K562 (cell line): ENCODE measurements around the gene SEPTIN12. TPM values are rescaled to one million over a fixed set of nuclear protein-coding genes. Genes with fewer than 3 reads are reported as not detected.

Experiments used
- BCOR ChIP-seq: fragments of 450-650 bp; IDR thresholded peaks from 2 replicates; pipeline ENCODE4 v1.6.1; 2016
- CBX1 ChIP-seq: sonication (generic); IDR thresholded peaks from 2 replicates; pipeline ENCODE4 v1.6.1; 2016; ENCODE audit warnings: antibody characterized with exemption, low read depth, mild to moderate bottlenecking
- HNRNPK ChIP-seq: fragments of 200-400 bp; formaldehyde crosslinking; IDR thresholded peaks from one replicate; pipeline ENCODE4 v1.6.1; 2018; ENCODE audit warnings: mild to moderate bottlenecking, low read depth, low read length; ENCODE audit not compliant: poor library complexity, severe bottlenecking
- HSF4 ChIP-seq: fragments of 250-450 bp; sonication (Bioruptor Pico); IDR thresholded peaks from 2 replicates; pipeline ENCODE4 v2.1.2; 2022; ENCODE audit warnings: mild to moderate bottlenecking, moderate library complexity, borderline replicate concordance
- KDM5B ChIP-seq: fragments of 200-600 bp; sonication (generic); IDR thresholded peaks from 2 replicates; pipeline ENCODE4 v1.6.1; 2012; ENCODE audit warnings: low read depth, mild to moderate bottlenecking, moderate library complexity, low read length, control low read depth, inconsistent platforms; ENCODE audit not compliant: insufficient replicate concordance
- MBD2 ChIP-seq: sonication (generic); IDR thresholded peaks from 2 replicates; pipeline ENCODE4 v1.6.1; 2016; ENCODE audit warnings: low read depth, borderline replicate concordance
- SIX5 ChIP-seq, 2 experiments: IDR thresholded peaks; 2 replicates each; pipeline ENCODE4 v1.6.1; 2011; ENCODE audit warnings: low read length in 2 of 2, borderline replicate concordance in 1 of 2, low read depth in 1 of 2, mild to moderate bottlenecking in 1 of 2, moderate library complexity in 1 of 2; ENCODE audit not compliant: insufficient read depth in 1 of 2
- SRF ChIP-seq, 2 experiments: fragments of 250-450, 450-650 bp in 1 of 2; sonication (Bioruptor Pico) in 1 of 2; sonication (generic) in 1 of 2; formaldehyde crosslinking; IDR thresholded peaks; 2 replicates each; pipeline versions ENCODE4 v1.5.0 to v1.5.1; 2020 to 2022; ENCODE audit warnings: mild to moderate bottlenecking in 1 of 2, missing genetic modification reagents in 1 of 2
- TBL1XR1 ChIP-seq, 2 experiments: IDR thresholded peaks; 2 replicates each; pipeline ENCODE4 v1.6.1; 2012; ENCODE audit warnings: improper control_type of control experiment in 2 of 2, low read length in 2 of 2, mild to moderate bottlenecking in 1 of 2
- ZNF134 ChIP-seq: fragments of 250-450 bp; sonication (Bioruptor Pico); conservative IDR thresholded peaks from 2 replicates; pipeline ENCODE4 v1.4.0; 2020
- ZNF184 ChIP-seq: sonication (generic); formaldehyde crosslinking; IDR thresholded peaks from 2 replicates; pipeline ENCODE4 v1.5.0; 2020; ENCODE audit warnings: missing genetic modification reagents
- ZNF324 ChIP-seq: fragments of 250-450 bp; sonication (Bioruptor Pico); IDR thresholded peaks from 2 replicates; pipeline ENCODE4 v1.4.0; 2020; ENCODE audit warnings: mild to moderate bottlenecking
- polyA plus RNA-seq, 8 experiments: library from polyadenylated mRNA; depleted of rRNA in 4 of 8; stranded (reverse) in 5 of 8; unstranded in 3 of 8; fragments of >200 nt; fragmentation: Nextera tagmentation in 2 of 8; fragmentation: Illumina TruSeq in 1 of 8; extraction: Ambion mirVana in 2 of 8; extraction: Trizol in 1 of 8; gene quantifications; 2 replicates each; pipeline versions ENCODE4 v1.2.1 to v1.2.3, GENCODE V29; 2011 to 2014; ENCODE audit warnings: inconsistent platforms in 1 of 8, missing spikeins in 1 of 8
- total RNA-seq, 7 experiments: library from RNA; depleted of rRNA in 6 of 7; stranded (reverse); fragments of >200 nt in 6 of 7; fragmentation: Illumina TruSeq in 2 of 7; extraction: Trizol in 2 of 7; gene quantifications; 2 replicates each; pipeline versions ENCODE4 v1.2.1 to v1.2.3, GENCODE V29; 2011 to 2021; ENCODE audit warnings: low replicate concordance in 1 of 7
- TF ChIP-seq, protein P1 (sequence below), 2 experiments: fragments of 450-650 bp; conservative IDR thresholded peaks; 2 replicates each; pipeline ENCODE4 v1.6.1; 2017; ENCODE audit warnings: mild to moderate bottlenecking in 2 of 2, moderate library complexity in 2 of 2
- TF ChIP-seq, protein P2 (sequence below): fragments of 450-650 bp; IDR thresholded peaks from one replicate; pipeline ENCODE4 v1.6.1; 2018; ENCODE audit warnings: mild to moderate bottlenecking, moderate library complexity; ENCODE audit not compliant: partially characterized antibody
- TF ChIP-seq, protein P3 (sequence below): sonication (generic); formaldehyde crosslinking; IDR thresholded peaks from 2 replicates; pipeline ENCODE4 v1.8.0; 2022; ENCODE audit warnings: mild to moderate bottlenecking, missing genetic modification reagents
- TF ChIP-seq, protein P4 (sequence below): fragments of 250-450 bp; sonication (Bioruptor Pico); IDR thresholded peaks from 2 replicates; pipeline ENCODE4 v1.5.0; 2020; ENCODE audit warnings: mild to moderate bottlenecking

SEPTIN12 gene
- total and polyA plus RNA-seq, 9 of the 15 experiments (the other 6 are each of a cell fraction or from before 2014, with no cell fraction given): not detected

DNA sequence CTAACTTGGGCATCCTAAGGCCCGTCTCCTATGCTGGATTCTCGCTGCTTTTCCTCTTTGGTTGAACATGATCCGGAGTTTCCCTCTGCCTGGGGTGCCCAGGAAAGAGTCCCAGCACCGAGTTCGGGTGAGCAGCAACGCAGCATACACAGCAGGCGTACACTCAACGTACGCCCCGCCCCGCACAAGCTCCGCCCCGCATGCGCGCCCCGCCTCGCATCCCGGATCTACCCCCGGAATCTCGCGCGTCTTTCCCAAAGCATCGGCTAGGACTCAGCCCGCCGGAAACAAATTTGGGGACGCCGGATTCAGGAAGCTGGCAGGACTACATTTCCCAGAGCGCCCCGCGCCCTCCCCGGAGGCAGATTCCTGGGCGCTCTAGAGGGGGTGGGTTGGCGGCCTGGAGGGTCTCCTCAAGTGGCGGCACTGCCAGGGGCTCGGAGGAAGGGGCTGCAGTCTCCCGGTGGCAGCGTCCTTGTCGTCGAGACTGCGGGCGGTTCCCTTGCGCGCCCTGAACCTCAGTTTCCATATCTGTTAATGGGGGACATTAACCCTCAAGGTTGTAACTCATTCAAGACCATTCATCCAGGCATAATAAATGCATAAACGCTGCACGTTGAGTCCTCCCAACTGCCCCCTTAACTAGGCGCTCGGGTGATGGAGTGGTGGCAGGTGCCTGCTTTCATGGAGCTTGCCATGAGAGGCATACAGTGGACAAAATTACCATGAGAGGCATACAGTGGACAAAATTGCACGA is 19.4 kb downstream of the SEPTIN12 start (continued):
- TF ChIP-seq, protein P1, sequence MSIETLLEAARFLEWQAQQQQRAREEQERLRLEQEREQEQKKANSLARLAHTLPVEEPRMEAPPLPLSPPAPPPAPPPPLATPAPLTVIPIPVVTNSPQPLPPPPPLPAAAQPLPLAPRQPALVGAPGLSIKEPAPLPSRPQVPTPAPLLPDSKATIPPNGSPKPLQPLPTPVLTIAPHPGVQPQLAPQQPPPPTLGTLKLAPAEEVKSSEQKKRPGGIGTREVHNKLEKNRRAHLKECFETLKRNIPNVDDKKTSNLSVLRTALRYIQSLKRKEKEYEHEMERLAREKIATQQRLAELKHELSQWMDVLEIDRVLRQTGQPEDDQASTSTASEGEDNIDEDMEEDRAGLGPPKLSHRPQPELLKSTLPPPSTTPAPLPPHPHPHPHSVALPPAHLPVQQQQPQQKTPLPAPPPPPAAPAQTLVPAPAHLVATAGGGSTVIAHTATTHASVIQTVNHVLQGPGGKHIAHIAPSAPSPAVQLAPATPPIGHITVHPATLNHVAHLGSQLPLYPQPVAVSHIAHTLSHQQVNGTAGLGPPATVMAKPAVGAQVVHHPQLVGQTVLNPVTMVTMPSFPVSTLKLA (conservative IDR thresholded peaks at IDR 0.05): peak in 1 of 2 experiments; percentile 25; a peak in 2 of 4 replicates
- TF ChIP-seq SRF (CRISPR knock-in tag; IDR thresholded peaks at IDR 0.05): peak in 1 of 2 experiments; percentile 29; a peak in 1 of 4 replicates
- TF ChIP-seq MBD2: 0 out of 2 replicates have a peak, but pooled peaks have one; percentile 44
- TF ChIP-seq, protein P2, sequence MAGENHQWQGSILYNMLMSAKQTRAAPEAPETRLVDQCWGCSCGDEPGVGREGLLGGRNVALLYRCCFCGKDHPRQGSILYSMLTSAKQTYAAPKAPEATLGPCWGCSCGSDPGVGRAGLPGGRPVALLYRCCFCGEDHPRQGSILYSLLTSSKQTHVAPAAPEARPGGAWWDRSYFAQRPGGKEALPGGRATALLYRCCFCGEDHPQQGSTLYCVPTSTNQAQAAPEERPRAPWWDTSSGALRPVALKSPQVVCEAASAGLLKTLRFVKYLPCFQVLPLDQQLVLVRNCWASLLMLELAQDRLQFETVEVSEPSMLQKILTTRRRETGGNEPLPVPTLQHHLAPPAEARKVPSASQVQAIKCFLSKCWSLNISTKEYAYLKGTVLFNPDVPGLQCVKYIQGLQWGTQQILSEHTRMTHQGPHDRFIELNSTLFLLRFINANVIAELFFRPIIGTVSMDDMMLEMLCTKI: no peak
- TF ChIP-seq TBL1XR1 (IDR thresholded peaks at IDR 0.05; ENCODE audit: low read length in 2 of 2): peak; percentile 10 to 26; a peak in 1 of 4 replicates
- TF ChIP-seq ZNF324 (CRISPR knock-in tag): no peak
- peak; percentile 99 for TF ChIP-seq BCOR
- TF ChIP-seq HSF4 (CRISPR knock-in tag): no peak
- peak; percentile 89 for TF ChIP-seq ZNF134
- no peak for TF ChIP-seq ZNF184
- TF ChIP-seq HNRNPK: no peak
- TF ChIP-seq CBX1: peak; percentile 98
- TF ChIP-seq, protein P3, sequence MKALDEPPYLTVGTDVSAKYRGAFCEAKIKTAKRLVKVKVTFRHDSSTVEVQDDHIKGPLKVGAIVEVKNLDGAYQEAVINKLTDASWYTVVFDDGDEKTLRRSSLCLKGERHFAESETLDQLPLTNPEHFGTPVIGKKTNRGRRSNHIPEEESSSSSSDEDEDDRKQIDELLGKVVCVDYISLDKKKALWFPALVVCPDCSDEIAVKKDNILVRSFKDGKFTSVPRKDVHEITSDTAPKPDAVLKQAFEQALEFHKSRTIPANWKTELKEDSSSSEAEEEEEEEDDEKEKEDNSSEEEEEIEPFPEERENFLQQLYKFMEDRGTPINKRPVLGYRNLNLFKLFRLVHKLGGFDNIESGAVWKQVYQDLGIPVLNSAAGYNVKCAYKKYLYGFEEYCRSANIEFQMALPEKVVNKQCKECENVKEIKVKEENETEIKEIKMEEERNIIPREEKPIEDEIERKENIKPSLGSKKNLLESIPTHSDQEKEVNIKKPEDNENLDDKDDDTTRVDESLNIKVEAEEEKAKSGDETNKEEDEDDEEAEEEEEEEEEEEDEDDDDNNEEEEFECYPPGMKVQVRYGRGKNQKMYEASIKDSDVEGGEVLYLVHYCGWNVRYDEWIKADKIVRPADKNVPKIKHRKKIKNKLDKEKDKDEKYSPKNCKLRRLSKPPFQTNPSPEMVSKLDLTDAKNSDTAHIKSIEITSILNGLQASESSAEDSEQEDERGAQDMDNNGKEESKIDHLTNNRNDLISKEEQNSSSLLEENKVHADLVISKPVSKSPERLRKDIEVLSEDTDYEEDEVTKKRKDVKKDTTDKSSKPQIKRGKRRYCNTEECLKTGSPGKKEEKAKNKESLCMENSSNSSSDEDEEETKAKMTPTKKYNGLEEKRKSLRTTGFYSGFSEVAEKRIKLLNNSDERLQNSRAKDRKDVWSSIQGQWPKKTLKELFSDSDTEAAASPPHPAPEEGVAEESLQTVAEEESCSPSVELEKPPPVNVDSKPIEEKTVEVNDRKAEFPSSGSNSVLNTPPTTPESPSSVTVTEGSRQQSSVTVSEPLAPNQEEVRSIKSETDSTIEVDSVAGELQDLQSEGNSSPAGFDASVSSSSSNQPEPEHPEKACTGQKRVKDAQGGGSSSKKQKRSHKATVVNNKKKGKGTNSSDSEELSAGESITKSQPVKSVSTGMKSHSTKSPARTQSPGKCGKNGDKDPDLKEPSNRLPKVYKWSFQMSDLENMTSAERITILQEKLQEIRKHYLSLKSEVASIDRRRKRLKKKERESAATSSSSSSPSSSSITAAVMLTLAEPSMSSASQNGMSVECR (CRISPR knock-in tag): peak; percentile 52; the same call in 1 of the 2 replicates
- TF ChIP-seq, protein P4, sequence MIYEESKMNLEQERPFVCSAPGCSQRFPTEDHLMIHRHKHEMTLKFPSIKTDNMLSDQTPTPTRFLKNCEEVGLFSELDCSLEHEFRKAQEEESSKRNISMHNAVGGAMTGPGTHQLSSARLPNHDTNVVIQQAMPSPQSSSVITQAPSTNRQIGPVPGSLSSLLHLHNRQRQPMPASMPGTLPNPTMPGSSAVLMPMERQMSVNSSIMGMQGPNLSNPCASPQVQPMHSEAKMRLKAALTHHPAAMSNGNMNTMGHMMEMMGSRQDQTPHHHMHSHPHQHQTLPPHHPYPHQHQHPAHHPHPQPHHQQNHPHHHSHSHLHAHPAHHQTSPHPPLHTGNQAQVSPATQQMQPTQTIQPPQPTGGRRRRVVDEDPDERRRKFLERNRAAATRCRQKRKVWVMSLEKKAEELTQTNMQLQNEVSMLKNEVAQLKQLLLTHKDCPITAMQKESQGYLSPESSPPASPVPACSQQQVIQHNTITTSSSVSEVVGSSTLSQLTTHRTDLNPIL: no peak
- TF ChIP-seq SIX5 (IDR thresholded peaks at IDR 0.05; ENCODE audit: borderline replicate concordance in 1 of 2, insufficient read depth in 1 of 2, low read depth in 1 of 2, low read length in 2 of 2): peak; percentile 63 to 69
- peak; percentile 81 for TF ChIP-seq KDM5B
